SU-DHL-6 (cell line): ENCODE measurements around the gene PPFIA2.

Experiments used
- H2AFZ ChIP-seq: fragments of 200-600 bp; sonication (generic); 2 replicates; pipeline ENCODE4 v1.6.1; 2014; ENCODE audit warnings: low read depth, mild to moderate bottlenecking, moderate library complexity, mixed read lengths, antibody characterized with exemption, low read length; ENCODE audit not compliant: severe bottlenecking
- H3F3A ChIP-seq: fragments of 200-600 bp; shearing (Covaris generic); 2 replicates; pipeline ENCODE4 v1.6.0; 2016; ENCODE audit warnings: antibody characterized with exemption, mild to moderate bottlenecking; ENCODE audit not compliant: insufficient read depth
- H3K27ac ChIP-seq: fragments of 200-600 bp; sonication (generic); 2 replicates; pipeline ENCODE4 v1.5.1; 2016; ENCODE audit warnings: low read depth, mild to moderate bottlenecking, low read length, moderate library complexity, mixed read lengths
- H3K27me3 ChIP-seq: fragments of 200-600 bp; sonication (generic), shearing (Covaris generic); 2 replicates; pipeline ENCODE4 v1.6.0; 2014; ENCODE audit warnings: mild to moderate bottlenecking, low read length
- H3K36me3 ChIP-seq: fragments of 200-600 bp; sonication (generic); 2 replicates; pipeline ENCODE4 v1.6.1; 2014; ENCODE audit warnings: mild to moderate bottlenecking, low read length, mixed read lengths
- H3K4me2 ChIP-seq: fragments of 300-600, 200-600 bp; shearing (Covaris generic), sonication (generic); 2 replicates; pipeline ENCODE4 v1.6.0; 2014; ENCODE audit warnings: low read length, low read depth, mild to moderate bottlenecking; ENCODE audit not compliant: poor library complexity, severe bottlenecking
- H3K4me3 ChIP-seq: fragments of 200-600 bp; sonication (generic); 2 replicates; pipeline ENCODE4 v1.5.1; 2014; ENCODE audit warnings: antibody characterized with exemption, low read length, mild to moderate bottlenecking, mixed read lengths; ENCODE audit not compliant: insufficient read depth, poor library complexity, severe bottlenecking
- H3K79me2 ChIP-seq: fragments of 200-600 bp; sonication (generic); 2 replicates; pipeline ENCODE4 v1.6.1; 2014; ENCODE audit warnings: mild to moderate bottlenecking, low read length, moderate library complexity; ENCODE audit not compliant: insufficient read depth
- H3K9ac ChIP-seq: fragments of 200-600 bp; sonication (generic); 2 replicates; pipeline ENCODE4 v1.7.0; 2014; ENCODE audit warnings: mild to moderate bottlenecking, low read length
- H3K9me2 ChIP-seq: fragments of 200-600 bp; sonication (generic); replicated peaks from 2 replicates; pipeline ENCODE4 v1.6.1; 2014; ENCODE audit warnings: low read length; ENCODE audit not compliant: insufficient read depth
- H3K9me3 ChIP-seq: fragments of 200-600 bp; sonication (generic); 2 replicates; pipeline ENCODE4 v1.6.1; 2014; ENCODE audit warnings: low read length, mixed read lengths; ENCODE audit not compliant: insufficient read depth
- H4K20me1 ChIP-seq: fragments of 200-600 bp; sonication (generic); 2 replicates; pipeline ENCODE4 v1.6.1; 2014; ENCODE audit warnings: low read depth, mild to moderate bottlenecking, antibody characterized with exemption, low read length, moderate library complexity, mixed read lengths
- CTCF ChIP-seq: fragments of 200-600 bp; sonication (generic); IDR thresholded peaks from one replicate; pipeline ENCODE4 v1.5.1; 2017; ENCODE audit warnings: antibody characterized with exemption, mild to moderate bottlenecking, low read length, moderate library complexity; ENCODE audit not compliant: insufficient read depth, poor library complexity, severe bottlenecking
- EZH2phosphoT487 ChIP-seq: fragments of 200-600 bp; sonication (generic), shearing (Covaris generic); conservative IDR thresholded peaks from 2 replicates; pipeline ENCODE4 v1.6.1; 2018; ENCODE audit warnings: mild to moderate bottlenecking, antibody characterized with exemption, low read length, moderate library complexity, mixed read lengths

Gene PPFIA2

GRCh38 chr12:81339071-81339470 is 420.1 kb downstream of the PPFIA2 start:
- Histone ChIP-seq H4K20me1 (no peaks in the 10 kb centered on the region), H3K4me2 (no peak overlapping the region), H3K9me3 (no peaks in the 10 kb centered on the region), H3K9ac (no peak overlapping the region), H3K4me3 (no peak overlapping the region), H3K27me3 (no peaks in the 10 kb centered on the region), H3F3A (no peaks in the 10 kb centered on the region), H3K27ac (no peak overlapping the region), H3K9me2 (no peaks in the 10 kb centered on the region), H2AFZ (no peak overlapping the region), H3K36me3 (no peaks in the 10 kb centered on the region), H3K79me2 (no peaks in the 10 kb centered on the region)
- no peak for TF ChIP-seq CTCF
- no peak for TF ChIP-seq EZH2phosphoT487

GRCh38 chr12:81337886-81338285 is 421.3 kb downstream of the PPFIA2 start:
- H3K9ac ChIP-seq, result no peak overlapping the region
- no peaks in the 10 kb centered on the region for H3K27me3 ChIP-seq
- H3K27ac ChIP-seq, result no peak overlapping the region
- H3F3A ChIP-seq, result no peaks in the 10 kb centered on the region
- no peaks in the 10 kb centered on the region for H4K20me1 ChIP-seq
- no peak overlapping the region for H3K4me2 ChIP-seq
- H3K36me3 ChIP-seq, result no peaks in the 10 kb centered on the region
- no peak overlapping the region for H2AFZ ChIP-seq
- no peaks in the 10 kb centered on the region for H3K9me2 ChIP-seq
- no peaks in the 10 kb centered on the region for H3K79me2 ChIP-seq
- TF ChIP-seq CTCF (no peak), EZH2phosphoT487 (no peak)
- H3K9me3 ChIP-seq, result no peaks in the 10 kb centered on the region
- H3K4me3 ChIP-seq, result no peak overlapping the region

- Histone ChIP-seq H3K4me3 (no peak overlapping the region), H3F3A (no peaks in the 10 kb centered on the region), H3K9ac (no peak overlapping the region), H3K9me2 (no peaks in the 10 kb centered on the region), H3K79me2 (no peaks in the 10 kb centered on the region), H2AFZ (no peak overlapping the region), H3K27me3 (no peaks in the 10 kb centered on the region), H4K20me1 (no peaks in the 10 kb centered on the region), H3K4me2 (no peak overlapping the region), H3K9me3 (no peaks in the 10 kb centered on the region), H3K27ac (no peak overlapping the region), H3K36me3 (no peaks in the 10 kb centered on the region)
- no peak for TF ChIP-seq EZH2phosphoT487
- no peak for TF ChIP-seq CTCF
These were observed 425.3 kb downstream of the PPFIA2 start for GRCh38 chr12:81333812-81334211.
